Femur (tissue), 1 donor: ENCODE measurements around the gene GGTLC1.
"Not testable (repeated sequence)": the region's sequence is repeated elsewhere in the genome, so short reads cannot be mapped to it uniquely, and the experiment has no call there.

ENCODE experiments used
- DNase-seq: peaks from one replicate; pipeline ENCODE4 v3.0.0-alpha.2; 2017

Gene GGTLC1

DNA sequence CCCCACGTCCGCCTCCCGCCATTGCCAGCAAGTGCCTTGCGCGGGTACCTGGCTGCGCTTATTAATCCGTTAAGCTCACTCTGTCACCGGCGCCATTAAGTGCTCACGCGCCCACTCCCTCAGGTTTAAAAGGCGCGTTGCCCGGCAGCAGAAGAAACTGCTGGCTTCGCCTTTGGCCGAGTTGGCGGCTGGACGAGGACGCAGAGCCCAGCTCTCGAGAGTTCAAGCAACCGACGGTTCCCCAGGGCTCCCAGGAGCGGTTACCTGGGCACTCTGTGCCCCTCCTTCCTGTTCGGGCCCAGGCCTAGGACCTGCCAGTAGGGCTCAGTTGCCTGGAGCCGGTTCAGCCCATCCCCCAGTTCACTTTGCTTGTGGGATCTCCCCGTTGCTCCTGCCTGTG is at the start of gene GGTLC1:
Gene GGTLC1, minus strand, starts transcription at position 219 of the 400 bp plus-strand sequence. CDS start 2,168 bp downstream, outside the sequence.
- no peak for DNase-seq

DNA sequence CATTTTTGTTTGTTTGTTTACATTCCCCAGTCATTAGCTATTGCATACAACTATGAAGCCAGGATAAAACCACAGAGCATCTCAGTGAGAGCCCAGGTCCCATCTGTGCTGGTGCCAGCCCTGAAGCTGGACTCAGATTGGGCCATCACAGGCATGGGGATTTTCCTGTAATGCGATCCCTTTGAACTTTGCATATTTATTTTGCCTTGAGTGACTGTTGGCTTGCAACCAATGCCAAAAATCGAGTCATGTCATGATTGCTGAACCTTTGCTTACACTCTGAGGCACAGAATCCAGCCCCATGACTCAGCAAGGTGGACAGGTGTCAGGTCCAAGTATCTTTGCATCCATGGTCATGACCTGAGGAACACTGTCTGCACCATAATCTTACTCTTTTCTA is 46.2 kb upstream of the GGTLC1 start:
- DNase-seq, result no peak

DNA sequence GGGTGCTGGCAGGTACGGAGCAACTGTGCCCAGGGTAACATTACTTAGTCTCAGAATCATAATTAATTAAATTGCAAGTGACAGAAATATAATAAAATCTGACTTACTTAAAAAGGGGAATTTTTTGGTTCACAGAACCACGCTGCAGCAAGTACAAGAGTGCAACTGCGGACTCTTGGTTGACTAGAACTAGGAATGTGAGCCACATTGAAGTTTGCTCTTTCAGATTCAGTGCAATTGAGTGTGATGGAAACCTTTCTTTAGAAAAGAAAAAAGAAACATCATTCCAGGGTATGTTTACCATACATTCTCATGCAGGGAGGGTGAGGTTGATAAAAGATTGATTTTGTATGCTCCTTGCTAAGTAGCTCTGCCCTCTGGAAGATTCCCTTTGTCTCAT is 45.0 kb upstream of the GGTLC1 start:
- no peak for DNase-seq

GRCh38 chr20:24033151-24033550 is 44.6 kb upstream of the GGTLC1 start:
- DNase-seq, result no peak

- no peak for DNase-seq
Measured at GRCh38 chr20:24032400-24032898, 43.9 kb upstream of the GGTLC1 start.

DNA sequence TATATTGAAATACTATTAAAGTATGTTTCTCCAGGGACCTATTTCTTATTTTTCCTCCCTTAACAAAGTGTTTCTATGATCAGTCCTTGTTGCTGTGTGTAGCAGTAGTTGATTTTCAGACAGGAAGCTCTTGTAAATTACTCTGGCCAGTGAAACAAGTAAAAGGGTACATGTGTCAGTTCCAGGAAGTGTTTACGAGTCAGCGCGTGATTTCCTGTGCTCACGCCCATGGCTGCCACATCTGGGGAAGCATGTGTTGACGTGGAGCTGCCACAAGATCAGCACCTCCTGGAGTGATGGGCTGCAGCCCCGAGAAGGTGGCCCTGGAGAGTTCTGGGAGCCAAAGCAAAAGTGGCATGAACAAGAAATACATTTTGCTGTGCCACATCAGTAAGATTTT is 38.6 kb upstream of the GGTLC1 start:
- DNase-seq, result peak; percentile 75

DNA sequence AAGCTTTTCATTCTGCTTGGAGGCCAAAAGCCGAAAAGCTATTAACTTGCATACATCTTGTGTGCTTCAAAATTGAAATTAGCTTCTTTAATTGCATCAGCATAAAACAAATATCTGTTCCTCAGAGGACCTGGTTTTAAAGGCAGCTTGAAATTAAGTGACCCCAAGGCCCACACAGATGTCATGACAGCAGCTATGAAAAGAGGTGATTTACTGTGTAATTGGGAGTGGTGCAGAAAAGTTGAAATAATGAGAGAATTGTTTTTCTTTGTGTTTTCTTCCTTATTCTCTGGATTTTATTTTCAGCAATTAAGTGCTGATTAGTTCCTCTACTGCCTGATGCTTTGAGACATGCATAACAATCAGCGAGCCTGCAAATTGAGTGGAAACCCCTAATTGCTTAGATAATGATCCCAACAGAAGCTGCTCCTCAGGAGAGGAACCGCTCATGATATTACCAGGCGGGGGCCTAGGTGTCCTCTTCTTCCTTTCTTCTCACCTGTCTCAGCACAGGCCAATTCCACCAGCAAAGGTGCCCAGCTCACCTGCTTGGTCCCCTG is 34.1 kb upstream of the GGTLC1 start:
- no peak for DNase-seq

GRCh38 chr20:24018796-24019195 is 30.2 kb upstream of the GGTLC1 start:
- DNase-seq, result no peak

GRCh38 chr20:24017458-24017755 is 28.8 kb upstream of the GGTLC1 start:
- no peak for DNase-seq

DNA sequence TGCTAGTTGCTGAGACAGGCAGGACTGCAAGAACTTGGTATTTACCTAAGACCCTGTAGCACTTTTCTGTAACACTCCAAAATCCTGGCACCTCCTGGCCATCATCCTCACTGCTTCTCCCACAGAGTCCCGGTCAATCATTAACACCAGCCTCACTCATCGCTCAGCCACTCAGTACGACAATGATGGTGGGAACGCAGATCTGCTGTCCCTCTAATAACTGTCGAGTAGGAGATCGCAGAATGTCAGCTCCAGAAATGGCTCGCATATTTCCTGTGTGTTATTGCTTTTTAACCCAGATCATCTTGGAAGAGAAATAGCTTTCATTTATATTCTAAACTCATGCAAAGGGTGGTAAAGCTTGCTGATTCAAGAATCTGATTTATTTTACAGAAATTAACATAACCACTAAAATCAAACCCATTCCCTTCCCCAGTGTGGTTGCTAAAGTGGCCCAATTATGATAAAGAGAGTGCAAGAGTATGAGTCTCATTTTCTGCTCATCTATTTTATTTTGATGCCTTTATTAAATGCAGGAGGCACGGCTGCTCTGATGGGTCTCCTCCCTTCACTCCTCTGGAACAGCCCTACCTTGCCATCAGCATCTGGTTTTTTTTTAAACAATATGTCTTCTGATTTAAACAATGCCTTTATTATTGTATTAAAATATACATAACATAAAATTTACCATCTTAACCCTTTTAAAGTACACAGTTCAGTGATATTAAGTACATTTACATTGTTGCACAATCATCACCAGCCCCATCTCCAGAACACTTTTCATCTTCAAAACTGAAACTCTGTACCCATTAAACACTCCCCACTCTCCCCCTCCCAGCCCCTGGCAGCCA is 28.3 kb upstream of the GGTLC1 start:
- DNase-seq, result no peak

- DNase-seq, result no peak
Measured at GRCh38 chr20:24013953-24014352, 25.4 kb upstream of the GGTLC1 start.

- no peak for DNase-seq
Measured at GRCh38 chr20:24011282-24011681, 22.7 kb upstream of the GGTLC1 start.

- DNase-seq, result no peak
Measured at GRCh38 chr20:24007758-24008157, 19.2 kb upstream of the GGTLC1 start.

DNA sequence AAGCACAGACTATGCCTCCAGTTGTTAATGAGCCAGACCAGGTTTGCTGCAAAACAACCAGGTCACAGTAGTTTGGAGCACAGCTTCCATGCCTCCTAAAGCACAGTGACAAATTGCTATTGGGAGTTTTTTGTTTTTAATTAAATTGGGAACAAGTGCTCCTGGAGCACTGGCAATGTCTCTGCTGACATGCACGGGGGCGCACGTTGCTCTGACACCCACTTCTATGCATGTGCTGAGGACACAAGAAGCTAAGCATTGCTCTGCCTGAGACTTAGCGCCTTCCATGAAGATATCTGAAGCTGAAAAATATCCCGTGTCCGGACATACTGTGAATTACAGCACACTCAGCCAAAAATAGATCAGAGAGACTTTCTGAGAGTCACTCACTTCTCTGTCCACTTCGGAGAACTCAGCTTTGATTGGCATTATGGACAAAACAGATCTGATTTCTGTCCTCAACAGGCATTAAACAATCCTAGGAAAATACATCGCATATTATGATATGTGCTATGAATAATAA is 18.6 kb upstream of the GGTLC1 start:
- no peak for DNase-seq

DNA sequence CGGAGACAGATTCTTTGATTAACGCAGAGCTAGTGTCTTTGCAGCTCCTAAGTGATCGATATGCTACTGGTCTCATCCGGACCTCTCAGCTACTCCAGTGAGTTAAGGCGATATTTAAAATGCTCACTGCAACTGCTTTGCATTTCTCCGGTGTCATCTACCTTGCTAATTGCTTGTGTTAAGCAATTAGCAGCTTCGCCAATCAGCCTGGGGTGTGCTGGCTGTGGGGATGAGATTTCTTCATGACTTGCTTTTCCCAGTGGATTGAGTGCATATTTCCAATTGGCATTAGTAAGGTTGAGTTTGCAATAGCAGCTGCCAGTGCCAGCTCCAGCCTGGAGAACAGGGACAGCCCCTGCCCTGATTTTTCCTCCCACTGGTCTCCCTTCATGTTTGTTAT is 18.0 kb upstream of the GGTLC1 start:
- no peak for DNase-seq

DNA sequence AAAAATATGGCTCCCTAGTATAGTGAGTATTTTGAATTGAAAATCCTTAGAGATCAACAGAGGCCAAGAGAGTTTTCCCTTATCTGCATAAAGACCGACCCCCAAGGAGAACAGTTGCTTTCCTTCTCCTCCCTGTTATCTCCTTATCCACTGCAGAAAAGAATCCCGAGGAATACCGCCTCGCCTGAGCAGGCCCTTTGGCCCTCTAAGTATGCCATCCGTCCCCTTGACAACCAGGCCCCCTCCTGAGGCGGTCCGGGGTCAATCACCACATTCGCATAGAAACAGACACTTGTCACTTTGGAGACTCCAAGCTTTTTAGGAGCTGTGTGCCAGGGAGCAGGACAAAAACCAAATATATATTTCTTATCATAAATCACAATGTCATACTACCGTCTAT is 15.9 kb upstream of the GGTLC1 start:
- no peak for DNase-seq

DNA sequence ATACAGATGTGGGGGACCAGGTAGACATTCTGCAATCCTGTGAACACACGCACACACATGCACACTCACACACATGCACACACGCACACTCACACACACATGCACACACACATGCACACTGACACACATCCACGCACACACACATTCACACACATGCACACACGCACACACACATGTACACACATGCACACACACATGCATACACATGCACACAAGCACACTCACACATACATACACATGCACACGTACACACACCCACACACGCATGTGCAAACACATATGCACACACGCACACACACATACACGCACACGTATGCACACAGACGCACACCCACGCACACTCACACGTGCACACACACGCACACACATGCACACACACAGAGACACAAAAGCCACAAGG is 14.3 kb upstream of the GGTLC1 start:
- no peak for DNase-seq

- DNase-seq, result no peak
Measured at GRCh38 chr20:24001712-24002405, 13.3 kb upstream of the GGTLC1 start.

- no peak for DNase-seq
Measured at GRCh38 chr20:23998844-23999243, 10.3 kb upstream of the GGTLC1 start.

GRCh38 chr20:23998392-23998791 is 9.8 kb upstream of the GGTLC1 start:
- no peak for DNase-seq

- peak; percentile 52 for DNase-seq
Measured at GRCh38 chr20:23995905-23996666, 7.5 kb upstream of the GGTLC1 start.

GRCh38 chr20:23995291-23995690 is 6.7 kb upstream of the GGTLC1 start:
- DNase-seq, result not testable (repeated sequence)
